HepG2 (cell line): Measurements from ENCODE around the gene DDI2. TPM values are rescaled to one million over a fixed set of nuclear protein-coding genes. Genes with fewer than 3 reads are reported as not detected.

Experiments used
- ARNT ChIP-seq: fragments of 450-650 bp; IDR thresholded peaks from 2 replicates; pipeline ENCODE4 v1.6.1; 2017
- ATF7-NPFF ChIP-seq: sonication (generic); formaldehyde crosslinking; IDR thresholded peaks from 2 replicates; pipeline ENCODE4 v1.8.1; 2023; ENCODE audit warnings: mild to moderate bottlenecking, low read depth, missing genetic modification reagents, moderate library complexity
- BRD4 ChIP-seq: sonication (generic); formaldehyde crosslinking; IDR thresholded peaks from 2 replicates; pipeline ENCODE4 v1.4.0; 2020; ENCODE audit warnings: missing genetic modification reagents
- CREM ChIP-seq, 2 experiments: sonication (generic) in 1 of 2; formaldehyde crosslinking in 1 of 2; IDR thresholded peaks; 2 replicates each; pipeline versions ENCODE4 v1.4.0 to v1.6.1; 2016 to 2020; ENCODE audit warnings: antibody characterized with exemption in 1 of 2, mild to moderate bottlenecking in 1 of 2, missing genetic modification reagents in 1 of 2
- EED ChIP-seq: sonication (generic); formaldehyde crosslinking; IDR thresholded peaks from 2 replicates; pipeline ENCODE4 v1.5.0; 2020; ENCODE audit warnings: mild to moderate bottlenecking, missing genetic modification reagents
- FOXK1 ChIP-seq: sonication (generic); formaldehyde crosslinking; IDR thresholded peaks from 2 replicates; pipeline ENCODE4 v1.4.0; 2020; ENCODE audit warnings: low read depth, missing genetic modification reagents, borderline replicate concordance
- FOXM1 ChIP-seq: sonication (generic); formaldehyde crosslinking; IDR thresholded peaks from 2 replicates; pipeline ENCODE4 v1.5.0; 2020; ENCODE audit warnings: missing genetic modification reagents
- KAT2B ChIP-seq: fragments of 150-350 bp; IDR thresholded peaks from 2 replicates; pipeline ENCODE4 v1.6.1; 2014; ENCODE audit warnings: low read depth, low read length, borderline replicate concordance
- KDM5A ChIP-seq: fragments of 200-600 bp; sonication (generic); IDR thresholded peaks from 2 replicates; pipeline ENCODE4 v1.7.0; 2018; ENCODE audit warnings: antibody characterized with exemption, mild to moderate bottlenecking, low read length, borderline replicate concordance
- MEF2D ChIP-seq: sonication (generic); formaldehyde crosslinking; IDR thresholded peaks from 2 replicates; pipeline ENCODE4 v1.5.1; 2020; ENCODE audit warnings: mild to moderate bottlenecking, missing genetic modification reagents
- NFRKB ChIP-seq: fragments of 450-650 bp; IDR thresholded peaks from 2 replicates; pipeline ENCODE4 v1.6.1; 2017
- RARG ChIP-seq: sonication (generic); formaldehyde crosslinking; IDR thresholded peaks from 2 replicates; pipeline ENCODE4 v1.4.0; 2020; ENCODE audit warnings: low read depth, mild to moderate bottlenecking, missing genetic modification reagents
- SMARCE1 ChIP-seq: fragments of 450-650 bp; IDR thresholded peaks from 2 replicates; pipeline ENCODE4 v1.6.1; 2017; ENCODE audit warnings: borderline replicate concordance
- SOX6 ChIP-seq, 2 experiments: fragments of 450-650 bp in 1 of 2; sonication (generic) in 1 of 2; formaldehyde crosslinking in 1 of 2; IDR thresholded peaks; 2 replicates each; pipeline versions ENCODE4 v1.4.0 to v1.6.1; 2017 to 2020; ENCODE audit warnings: antibody characterized with exemption in 1 of 2, mild to moderate bottlenecking in 1 of 2, missing genetic modification reagents in 1 of 2
- TBX2 ChIP-seq: sonication (generic); formaldehyde crosslinking; IDR thresholded peaks from 2 replicates; pipeline ENCODE4 v1.5.0; 2020; ENCODE audit warnings: missing genetic modification reagents, mild to moderate bottlenecking, borderline replicate concordance
- WIZ ChIP-seq: sonication (generic); formaldehyde crosslinking; IDR thresholded peaks from 2 replicates; pipeline ENCODE4 v1.5.1; 2020; ENCODE audit warnings: mild to moderate bottlenecking, missing genetic modification reagents
- ZBTB7B ChIP-seq: sonication (generic); formaldehyde crosslinking; IDR thresholded peaks from 2 replicates; pipeline ENCODE4 v1.4.0; 2020; ENCODE audit warnings: missing genetic modification reagents
- ZNF143 ChIP-seq: sonication (generic); formaldehyde crosslinking; IDR thresholded peaks from 2 replicates; pipeline ENCODE4 v1.4.0; 2020; ENCODE audit warnings: missing genetic modification reagents
- ZNF263 ChIP-seq: sonication (generic); formaldehyde crosslinking; IDR thresholded peaks from 2 replicates; pipeline ENCODE4 v1.4.0; 2020; ENCODE audit warnings: missing genetic modification reagents
- ZNF329 ChIP-seq: sonication (generic); formaldehyde crosslinking; IDR thresholded peaks from 2 replicates; pipeline ENCODE4 v1.9.0; 2021; ENCODE audit warnings: low read depth, mild to moderate bottlenecking, missing genetic modification reagents
- ZNF331 ChIP-seq: sonication (generic); formaldehyde crosslinking; IDR thresholded peaks from 2 replicates; pipeline ENCODE4 v1.4.0; 2020; ENCODE audit warnings: missing genetic modification reagents
- polyA plus RNA-seq, 8 experiments: library from polyadenylated mRNA; depleted of rRNA in 3 of 8; stranded (reverse) in 7 of 8; unstranded in 1 of 8; fragments of >200 nt; fragmentation: Illumina TruSeq in 4 of 8; extraction: Trizol in 4 of 8; gene quantifications; 2 replicates each; pipeline versions ENCODE4 v1.2.1 to v1.2.3, GENCODE V29; 2011 to 2016; ENCODE audit warnings: low read depth in 4 of 8, missing spikeins in 1 of 8, mixed read lengths in 1 of 8; ENCODE audit not compliant: insufficient read depth in 1 of 8
- total RNA-seq, 5 experiments: library from RNA; depleted of rRNA; stranded (reverse); fragments of >200 nt; fragmentation: Illumina TruSeq; extraction: Trizol; gene quantifications; 2 replicates each; pipeline ENCODE4 v1.2.3, GENCODE V29; 2016; ENCODE audit warnings: low read depth in 1 of 5
- TF ChIP-seq, protein P1 (sequence below): sonication (generic); formaldehyde crosslinking; IDR thresholded peaks from 2 replicates; pipeline ENCODE4 v1.4.0; 2020; ENCODE audit warnings: missing genetic modification reagents
- TF ChIP-seq, protein P2 (sequence below): sonication (generic); formaldehyde crosslinking; IDR thresholded peaks from 2 replicates; pipeline ENCODE4 v1.4.0; 2020; ENCODE audit warnings: missing genetic modification reagents
- TF ChIP-seq, protein P3 (sequence below): IDR thresholded peaks from 2 replicates; pipeline ENCODE4 v1.6.1; 2016; ENCODE audit warnings: low read depth
- TF ChIP-seq, protein P4 (sequence below): IDR thresholded peaks from 2 replicates; pipeline ENCODE4 v1.6.1; 2012; ENCODE audit warnings: low read depth, low read length, improper control_type of control experiment
- TF ChIP-seq, protein P5 (sequence below): sonication (generic); formaldehyde crosslinking; IDR thresholded peaks from 2 replicates; pipeline ENCODE4 v1.8.0; 2022; ENCODE audit warnings: missing genetic modification reagents, mild to moderate bottlenecking, moderate library complexity, borderline replicate concordance

The DDI2 gene
- total and polyA plus RNA-seq, 2 of the 13 experiments (the other 11 are each of a cell fraction or from before 2014, with no cell fraction given) = 8.5 to 25.7 TPM

DNA sequence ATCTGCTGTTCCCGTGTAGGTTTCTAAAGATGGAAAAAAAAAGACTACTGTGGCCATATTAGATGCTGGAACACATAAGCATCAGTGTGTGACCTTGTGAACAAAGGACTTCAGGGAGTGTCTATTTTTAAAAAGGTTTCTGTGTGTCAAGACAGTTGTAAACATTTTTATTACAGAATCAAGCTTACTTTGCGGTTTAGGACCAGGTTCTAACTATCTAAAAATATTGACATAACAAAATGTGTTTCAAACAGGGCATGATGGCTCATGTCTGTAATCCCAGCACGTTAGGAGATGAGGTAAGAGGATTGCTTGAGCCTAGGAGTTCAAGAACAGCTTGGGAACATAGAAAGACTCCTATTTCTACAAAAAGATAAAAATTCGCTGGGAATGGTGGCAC, 7.1 kb upstream of the DDI2 start (continued):
- TF ChIP-seq CREM (IDR thresholded peaks at IDR 0.05) = peak; percentile 16; the same call in 1 of the 2 replicates
- no peak for TF ChIP-seq CREM (CRISPR knock-in tag; IDR thresholded peaks at IDR 0.05)
- TF ChIP-seq ATF7-NPFF (CRISPR knock-in tag) = no peak
- TF ChIP-seq, protein P1, sequence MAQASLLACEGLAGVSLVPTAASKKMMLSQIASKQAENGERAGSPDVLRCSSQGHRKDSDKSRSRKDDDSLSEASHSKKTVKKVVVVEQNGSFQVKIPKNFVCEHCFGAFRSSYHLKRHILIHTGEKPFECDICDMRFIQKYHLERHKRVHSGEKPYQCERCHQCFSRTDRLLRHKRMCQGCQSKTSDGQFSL (CRISPR knock-in tag) = no peak
- TF ChIP-seq FOXM1 (CRISPR knock-in tag) = no peak
- no peak; the same call in 1 of the 2 replicates for TF ChIP-seq TBX2 (CRISPR knock-in tag)
- TF ChIP-seq, protein P2, sequence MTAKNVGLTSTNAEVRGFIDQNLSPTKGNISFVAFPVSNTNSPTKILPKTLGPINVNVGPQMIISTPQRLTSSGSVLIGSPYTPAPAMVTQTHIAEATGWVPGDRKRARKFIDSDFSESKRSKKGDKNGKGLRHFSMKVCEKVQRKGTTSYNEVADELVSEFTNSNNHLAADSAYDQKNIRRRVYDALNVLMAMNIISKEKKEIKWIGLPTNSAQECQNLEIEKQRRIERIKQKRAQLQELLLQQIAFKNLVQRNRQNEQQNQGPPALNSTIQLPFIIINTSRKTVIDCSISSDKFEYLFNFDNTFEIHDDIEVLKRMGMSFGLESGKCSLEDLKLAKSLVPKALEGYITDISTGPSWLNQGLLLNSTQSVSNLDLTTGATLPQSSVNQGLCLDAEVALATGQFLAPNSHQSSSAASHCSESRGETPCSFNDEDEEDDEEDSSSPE (CRISPR knock-in tag) = no peak
- TF ChIP-seq ZNF331 = no peak
- TF ChIP-seq, protein P3, sequence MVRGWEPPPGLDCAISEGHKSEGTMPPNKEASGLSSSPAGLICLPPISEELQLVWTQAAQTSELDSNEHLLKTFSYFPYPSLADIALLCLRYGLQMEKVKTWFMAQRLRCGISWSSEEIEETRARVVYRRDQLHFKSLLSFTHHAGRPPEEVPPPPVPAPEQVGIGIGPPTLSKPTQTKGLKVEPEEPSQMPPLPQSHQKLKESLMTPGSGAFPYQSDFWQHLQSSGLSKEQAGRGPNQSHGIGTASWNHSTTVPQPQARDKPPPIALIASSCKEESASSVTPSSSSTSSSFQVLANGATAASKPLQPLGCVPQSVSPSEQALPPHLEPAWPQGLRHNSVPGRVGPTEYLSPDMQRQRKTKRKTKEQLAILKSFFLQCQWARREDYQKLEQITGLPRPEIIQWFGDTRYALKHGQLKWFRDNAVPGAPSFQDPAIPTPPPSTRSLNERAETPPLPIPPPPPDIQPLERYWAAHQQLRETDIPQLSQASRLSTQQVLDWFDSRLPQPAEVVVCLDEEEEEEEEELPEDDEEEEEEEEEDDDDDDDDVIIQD (CRISPR knock-in tag) = no peak
- TF ChIP-seq RARG (CRISPR knock-in tag) = no peak
- no peak for TF ChIP-seq ZNF329 (CRISPR knock-in tag)
- TF ChIP-seq SMARCE1 = no peak
- TF ChIP-seq KAT2B = no peak
- no peak for TF ChIP-seq KDM5A
- peak; percentile 91 for TF ChIP-seq MEF2D
- TF ChIP-seq, protein P4, sequence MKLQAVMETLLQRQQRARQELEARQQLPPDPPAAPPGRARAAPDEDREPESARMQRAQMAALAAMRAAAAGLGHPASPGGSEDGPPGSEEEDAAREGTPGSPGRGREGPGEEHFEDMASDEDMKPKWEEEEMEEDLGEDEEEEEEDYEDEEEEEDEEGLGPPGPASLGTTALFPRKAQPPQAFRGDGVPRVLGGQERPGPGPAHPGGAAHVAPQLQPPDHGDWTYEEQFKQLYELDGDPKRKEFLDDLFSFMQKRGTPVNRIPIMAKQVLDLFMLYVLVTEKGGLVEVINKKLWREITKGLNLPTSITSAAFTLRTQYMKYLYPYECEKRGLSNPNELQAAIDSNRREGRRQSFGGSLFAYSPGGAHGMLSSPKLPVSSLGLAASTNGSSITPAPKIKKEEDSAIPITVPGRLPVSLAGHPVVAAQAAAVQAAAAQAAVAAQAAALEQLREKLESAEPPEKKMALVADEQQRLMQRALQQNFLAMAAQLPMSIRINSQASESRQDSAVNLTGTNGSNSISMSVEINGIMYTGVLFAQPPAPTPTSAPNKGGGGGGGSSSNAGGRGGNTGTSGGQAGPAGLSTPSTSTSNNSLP = no peak
- TF ChIP-seq FOXK1 (CRISPR knock-in tag) = peak; percentile 72; the same call in 1 of the 2 replicates
- TF ChIP-seq, protein P5, sequence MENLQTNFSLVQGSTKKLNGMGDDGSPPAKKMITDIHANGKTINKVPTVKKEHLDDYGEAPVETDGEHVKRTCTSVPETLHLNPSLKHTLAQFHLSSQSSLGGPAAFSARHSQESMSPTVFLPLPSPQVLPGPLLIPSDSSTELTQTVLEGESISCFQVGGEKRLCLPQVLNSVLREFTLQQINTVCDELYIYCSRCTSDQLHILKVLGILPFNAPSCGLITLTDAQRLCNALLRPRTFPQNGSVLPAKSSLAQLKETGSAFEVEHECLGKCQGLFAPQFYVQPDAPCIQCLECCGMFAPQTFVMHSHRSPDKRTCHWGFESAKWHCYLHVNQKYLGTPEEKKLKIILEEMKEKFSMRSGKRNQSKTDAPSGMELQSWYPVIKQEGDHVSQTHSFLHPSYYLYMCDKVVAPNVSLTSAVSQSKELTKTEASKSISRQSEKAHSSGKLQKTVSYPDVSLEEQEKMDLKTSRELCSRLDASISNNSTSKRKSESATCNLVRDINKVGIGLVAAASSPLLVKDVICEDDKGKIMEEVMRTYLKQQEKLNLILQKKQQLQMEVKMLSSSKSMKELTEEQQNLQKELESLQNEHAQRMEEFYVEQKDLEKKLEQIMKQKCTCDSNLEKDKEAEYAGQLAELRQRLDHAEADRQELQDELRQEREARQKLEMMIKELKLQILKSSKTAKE (CRISPR knock-in tag) = peak; percentile 58; the same call in 1 of the 2 replicates
- TF ChIP-seq ZBTB7B (CRISPR knock-in tag) = no peak
- no peak for TF ChIP-seq SOX6 (IDR thresholded peaks at IDR 0.05)
- TF ChIP-seq SOX6 (CRISPR knock-in tag; IDR thresholded peaks at IDR 0.05) = peak; percentile 76
- TF ChIP-seq BRD4 (CRISPR knock-in tag) = no peak
- TF ChIP-seq ZNF143 (CRISPR knock-in tag) = no peak
- TF ChIP-seq EED (CRISPR knock-in tag) = no peak
- no peak for TF ChIP-seq NFRKB
- no peak for TF ChIP-seq ARNT
- no peak for TF ChIP-seq ZNF263 (CRISPR knock-in tag)
- no peak for TF ChIP-seq WIZ (CRISPR knock-in tag)
